Transverse colon (tissue), 4 donors: Measurements from ENCODE around the gene VPS26C. TPM values are rescaled to one million over a fixed set of nuclear protein-coding genes. Genes with fewer than 3 reads are reported as not detected.
"Not testable (repeated sequence)": the region's sequence is repeated elsewhere in the genome, so short reads cannot be mapped to it uniquely, and the experiment has no call there.

Experiments
- DNase-seq: peaks from one replicate; pipeline ENCODE4 v3.0.0-alpha.2; 2019
- H3K27ac ChIP-seq, 4 donors: fragments of 200-600 bp; sonication (generic); 2 replicates each; pipeline ENCODE4 v1.5.1; 2016 to 2018; ENCODE audit warnings: inconsistent platforms in 4 of 4
- H3K27me3 ChIP-seq: fragments of 200-600 bp; sonication (generic); 2 replicates; pipeline ENCODE4 v1.5.1; 2017; ENCODE audit warnings: inconsistent platforms
- H3K36me3 ChIP-seq, 4 donors: fragments of 200-600 bp; sonication (generic); 2 replicates each; pipeline ENCODE4 v1.5.1; 2017 to 2019; ENCODE audit warnings: inconsistent platforms in 4 of 4
- H3K4me1 ChIP-seq, 4 donors: fragments of 200-600 bp; sonication (generic); 2 replicates each; pipeline ENCODE4 v1.5.1; 2017 to 2020; ENCODE audit warnings: inconsistent platforms in 4 of 4
- H3K4me3 ChIP-seq, 4 donors: fragments of 200-600 bp; sonication (generic); 1 replicate in 1 of 4; 2 replicates in 3 of 4; pipeline versions ENCODE4 v1.5.1 to v1.6.1; 2017 to 2019; ENCODE audit warnings: inconsistent platforms in 4 of 4
- H3K9me3 ChIP-seq, 2 donors: fragments of 200-600 bp; sonication (generic); 2 replicates each; pipeline ENCODE4 v1.5.1; 2017 to 2019; ENCODE audit warnings: inconsistent platforms in 2 of 2
- CTCF ChIP-seq, 5 experiments: fragments of 200-600 bp in 3 of 5; fragments of 450-650 bp in 2 of 5; sonication (generic) in 3 of 5; IDR thresholded peaks; 1 replicate in 2 of 5; 2 replicates in 3 of 5; pipeline ENCODE4 v1.5.1; 2016 to 2017; ENCODE audit warnings: antibody characterized with exemption in 5 of 5, inconsistent platforms in 3 of 5, mild to moderate bottlenecking in 2 of 5, moderate library complexity in 1 of 5
- EP300 ChIP-seq: sonication (generic); formaldehyde crosslinking; IDR thresholded peaks from one replicate; pipeline ENCODE4 v1.6.1; 2017; ENCODE audit warnings: antibody characterized with exemption, low read depth
- POLR2A ChIP-seq: fragments of 450-650 bp; IDR thresholded peaks from one replicate; pipeline ENCODE4 v1.6.1; 2016; ENCODE audit warnings: antibody characterized with exemption, mild to moderate bottlenecking, moderate library complexity
- POLR2AphosphoS5 ChIP-seq, 3 donors: sonication (generic); formaldehyde crosslinking; IDR thresholded peaks; one replicate each; pipeline ENCODE4 v1.6.1; 2016; ENCODE audit warnings: antibody characterized with exemption in 3 of 3
- WGBS, 2 donors: methylation state at CpG; one replicate each; pipeline ENCODE4 v1.1.5; 2018; ENCODE audit warnings: low coverage in 1 of 2; 5-methylcytosine and 5-hydroxymethylcytosine counted together
- in situ Hi-C, 4 donors: fragments of 200-750 bp; cut with MboI; loops; one replicate each; pipeline versions ENCODE4 v1.15.0 to v1.15.1; 2017; ENCODE audit warnings: low sequenced_read_pairs in 3 of 4, low pct_ligation_motif_present in 1 of 4, low pct_unique_long_range_greater_than_20kb in 1 of 4
- intact Hi-C: fragments of 100-400 bp; cut with DNase I; formaldehyde crosslinking; loops from one replicate; pipeline ENCODE4 v1.15.1; 2023; ENCODE audit warnings: low total_unique reads
- total RNA-seq, 4 donors: library from RNA; depleted of rRNA; stranded (reverse); fragments of >200 nt; gene quantifications; one replicate each; pipeline ENCODE4 v1.1.0, GENCODE V29; 2016

The VPS26C gene
- total RNA-seq, 4 donors from 2014 or later: 86.5 to 146 (median 108) TPM

GRCh38 chr21:37223804-37224345 lies 43.3 kb downstream of the VPS26C start:
- H3K36me3 ChIP-seq: peaks cover 0 to 54% (median 23%) of the 10 kb centered on the region in 4 donors
- H3K27ac ChIP-seq: no peak overlapping the region

DNA sequence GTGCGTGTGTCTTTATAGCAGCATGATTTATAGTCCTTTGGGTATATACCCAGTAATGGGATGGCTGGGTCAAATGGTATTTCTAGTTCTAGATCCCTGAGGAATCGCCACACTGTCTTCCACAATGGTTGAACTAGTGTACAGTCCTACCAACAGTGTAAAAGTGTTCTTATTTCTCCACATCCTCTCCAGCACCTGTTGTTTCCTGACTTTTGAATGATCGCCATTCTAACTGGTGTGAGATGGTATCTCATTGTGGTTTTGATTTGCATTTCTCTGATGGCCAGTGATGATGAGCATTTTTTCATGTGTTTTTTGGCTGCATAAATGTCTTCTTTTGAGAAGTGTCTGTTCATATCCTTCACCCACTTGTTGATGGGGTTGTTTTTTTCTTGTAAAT lies 44.9 kb downstream of the VPS26C start:
- in situ Hi-C loops, DNase-seq, intact Hi-C loops, H3K27me3 ChIP-seq, H3K4me3 ChIP-seq, H3K27ac ChIP-seq, H3K9me3 ChIP-seq: not testable (repeated sequence)
- H3K36me3 ChIP-seq: peaks cover 0 to 38% (median 15%) of the 10 kb centered on the region in 4 donors
- H3K4me1 ChIP-seq: peaks cover 0 to 18% (median 8%) of the 10 kb centered on the region in 4 donors
- WGBS, 2 donors: 75% methylated on average over 3 of the region's 3 CpGs; no CpG with 5 or more reads in 1 of the 2 donors

More at GRCh38 chr21:37223804-37224345, 43.3 kb downstream of the VPS26C start:
- WGBS, 2 donors: 96 to 100% methylated on average over 1 to 2 of the region's 2 CpGs
- TF ChIP-seq POLR2A: no peak
- Histone ChIP-seq H3K9me3 (no peaks in the 10 kb centered on the region), H3K4me3 (no peak overlapping the region), H3K4me1 (peaks cover 0 to 18% (median 8%) of the 10 kb centered on the region in 4 donors), H3K27me3 (no peaks in the 10 kb centered on the region)
- in situ Hi-C loops: no loop called here
- DNase-seq: no peak
- intact Hi-C loops: no loop called here

DNA sequence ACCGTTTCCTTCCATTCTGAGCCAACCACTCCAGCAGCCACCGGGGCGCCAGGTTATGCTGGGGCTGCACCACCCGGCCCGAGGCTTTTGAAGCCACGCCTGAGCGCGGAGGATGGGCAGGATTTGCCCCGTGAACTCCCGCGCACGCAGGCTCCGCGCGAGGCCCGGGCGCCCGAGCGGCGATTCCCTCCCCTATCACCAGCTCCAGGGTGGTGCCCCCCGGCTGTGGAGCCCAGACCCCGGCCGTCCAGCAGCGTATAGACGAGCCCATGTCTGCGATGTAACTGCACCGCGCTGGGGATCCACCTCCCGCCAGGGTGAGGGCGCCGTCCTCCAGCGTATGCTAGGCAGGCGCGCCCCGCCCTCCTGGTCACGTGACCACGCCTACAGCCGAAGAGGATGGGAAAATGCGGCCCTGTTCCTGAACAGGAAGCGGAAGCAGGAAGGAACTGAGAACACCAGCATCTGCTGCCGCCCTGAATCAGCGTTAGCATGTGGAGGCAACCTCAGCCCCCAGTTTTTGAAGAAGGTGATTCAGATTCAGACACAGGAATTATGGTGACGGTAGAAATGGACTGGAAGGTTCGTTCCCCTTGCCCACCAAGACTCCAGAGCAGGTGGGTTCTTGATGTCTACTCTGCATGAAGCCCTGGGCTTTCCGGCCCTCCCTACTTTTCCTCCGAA lies 46.0 kb downstream of the VPS26C start:
- Histone ChIP-seq H3K36me3 (peaks cover 0 to 29% (median 9%) of the 10 kb centered on the region in 4 donors), H3K4me1 (peaks cover 0 to 18% (median 8%) of the 10 kb centered on the region in 4 donors), H3K27ac (peak overlapping the region; percentile 74 to 87 (median 81)), H3K4me3 (peak overlapping the region; percentile 44 to 66 (median 54)), H3K27me3 (no peaks in the 10 kb centered on the region), H3K9me3 (no peaks in the 10 kb centered on the region)
- intact Hi-C loops: no loop called here
- in situ Hi-C loops: no loop called here
- DNase-seq: peak; percentile 95
- TF ChIP-seq EP300 (no peak), POLR2AphosphoS5 (IDR thresholded peaks at IDR 0.05) (peak; percentile 76 to 84 (median 79)), CTCF (IDR thresholded peaks at IDR 0.05) (peak in 2 of 5 experiments; percentile 22 to 42), POLR2A (peak; percentile 54)
- WGBS, 2 donors: 12 to 71% methylated on average over 3 to 28 of the region's 46 CpGs

GRCh38 chr21:37220433-37220980 lies 46.6 kb downstream of the VPS26C start:
- in situ Hi-C loops: no loop called here
- H3K4me3 ChIP-seq: peak overlapping the region; percentile 44 to 66 (median 54)
- intact Hi-C loops: no loop called here
- DNase-seq: peak; percentile 23
- H3K4me1 ChIP-seq: peaks cover 0 to 18% (median 8%) of the 10 kb centered on the region in 4 donors
- peaks cover 0 to 22% (median 7%) of the 10 kb centered on the region in 4 donors for H3K36me3 ChIP-seq
- peak overlapping the region; percentile 74 to 87 (median 81) for H3K27ac ChIP-seq
- 13 to 26% methylated on average over 6 to 35 of the region's 35 CpGs for WGBS, 2 donors
- H3K27me3 ChIP-seq: no peaks in the 10 kb centered on the region
- no peaks in the 10 kb centered on the region for H3K9me3 ChIP-seq
- TF ChIP-seq POLR2A (no peak), EP300 (no peak), POLR2AphosphoS5 (IDR thresholded peaks at IDR 0.05) (no peak), CTCF (IDR thresholded peaks at IDR 0.05) (no peak)

DNA sequence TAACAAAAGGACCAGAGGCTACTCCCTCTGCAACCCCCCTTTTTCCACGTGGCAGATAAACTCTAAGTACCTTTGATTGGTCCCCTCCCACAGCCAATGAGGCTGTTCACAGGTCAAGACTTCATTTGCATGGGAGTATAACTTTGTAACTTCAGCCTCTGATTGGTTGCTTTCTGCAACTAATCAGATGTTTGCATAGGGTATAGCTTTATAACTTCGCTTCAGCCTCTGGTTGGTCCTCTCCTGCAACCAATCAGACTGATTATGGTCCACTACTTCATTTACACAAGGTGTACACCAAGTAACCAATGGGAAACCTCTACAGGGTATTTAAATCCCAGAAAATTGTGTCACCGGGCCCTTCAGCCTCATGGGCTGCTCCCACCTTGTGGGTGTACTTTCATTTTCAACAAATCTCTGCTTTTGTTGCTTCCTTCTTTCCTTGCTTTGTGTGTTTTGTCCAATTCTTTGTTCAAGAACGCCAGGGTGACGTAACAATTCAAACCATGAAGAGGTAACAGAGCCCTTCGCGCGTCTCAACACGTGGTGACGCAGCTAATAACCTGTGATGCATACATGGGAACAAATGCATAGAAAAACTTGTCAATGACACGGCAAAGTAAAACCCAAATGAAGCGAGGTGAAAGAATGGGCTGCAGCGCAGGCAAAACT lies 47.2 kb downstream of the VPS26C start:
- Histone ChIP-seq H3K36me3 (peaks cover 0 to 16% (median 5%) of the 10 kb centered on the region in 4 donors), H3K4me1 (peaks cover 0 to 18% (median 8%) of the 10 kb centered on the region in 4 donors), H3K27ac (peak overlapping the region; percentile 74 to 87 (median 81)), H3K4me3 (peak overlapping the region in 3 of 4 donors; percentile 44 to 62 (median 46)), H3K27me3 (no peaks in the 10 kb centered on the region), H3K9me3 (no peaks in the 10 kb centered on the region)
- TF ChIP-seq EP300: no peak
- no peak for TF ChIP-seq POLR2AphosphoS5 (IDR thresholded peaks at IDR 0.05)
- TF ChIP-seq POLR2A: no peak
- no peak for TF ChIP-seq CTCF (IDR thresholded peaks at IDR 0.05)
- no peak for DNase-seq
- intact Hi-C loops: no loop called here
- in situ Hi-C loops: no loop called here
- WGBS, 2 donors: 46 to 74% methylated on average over 10 to 13 of the region's 13 CpGs
